Left ventricle myocardium superior (tissue), 1 donor: ENCODE measurements around the gene MTPN. TPM values are rescaled to one million over a fixed set of nuclear protein-coding genes. Genes with fewer than 3 reads are reported as not detected.

Experiments
- ATAC-seq: fragments of 200-7000 bp; cut with Tn5 transposase; one replicate; pipeline ENCODE4 v1.9.1; 2020; ENCODE audit warnings: mild to moderate bottlenecking, moderate library complexity
- DNase-seq: peaks from one replicate; pipeline ENCODE4 v3.0.0-alpha.2; 2020
- intact Hi-C: fragments of 100-400 bp; cut with micrococcal nuclease; formaldehyde crosslinking; loops from one replicate; pipeline ENCODE4 v1.11.0; 2022
- total RNA-seq: library from RNA; stranded (reverse); fragmentation: NEBNext Ultra II Directional; extraction: Animal tissue kit (Norgen Biotek cat#: 25700); gene quantifications from one replicate; pipeline ENCODE4 v1.2.1, GENCODE V29; 2021
- donor health status: DM: no; HTN: yes; CAD: no; lungs with severe emphysema.

Gene MTPN
- total RNA-seq, 1 donor from 2014 or later: 75.2 TPM

DNA sequence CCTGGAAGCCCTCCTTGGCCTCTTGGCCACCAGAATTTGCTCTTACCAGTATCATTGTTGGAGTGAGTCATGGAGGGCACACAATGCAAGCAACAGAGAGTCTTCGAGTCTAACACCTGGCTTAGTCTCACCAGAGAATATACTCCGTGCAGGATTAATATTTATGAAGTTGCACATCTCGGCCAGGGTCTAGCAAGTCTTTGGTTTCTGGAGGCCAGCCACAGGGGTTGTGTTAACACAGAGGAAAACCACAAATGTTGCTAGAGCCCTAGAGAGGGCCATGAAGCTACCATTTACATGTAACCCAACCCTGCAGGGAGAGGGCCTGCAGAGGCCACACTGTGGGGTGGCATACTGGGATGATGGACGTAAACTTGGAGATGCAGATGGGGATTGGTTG lies 71.8 kb downstream of the MTPN start:
- intact Hi-C loops: no loop called here
- ATAC-seq (no peak), DNase-seq (no peak)

GRCh38 chr7:135904282-135904681 lies 72.9 kb downstream of the MTPN start:
- intact Hi-C loops: no loop called here
- DNase-seq (no peak), ATAC-seq (no peak)

- intact Hi-C loops: no loop called here
- ATAC-seq: peak; percentile 52
- no peak for DNase-seq
Observed at GRCh38 chr7:135901585-135902540, 75.3 kb downstream of the MTPN start.

DNA sequence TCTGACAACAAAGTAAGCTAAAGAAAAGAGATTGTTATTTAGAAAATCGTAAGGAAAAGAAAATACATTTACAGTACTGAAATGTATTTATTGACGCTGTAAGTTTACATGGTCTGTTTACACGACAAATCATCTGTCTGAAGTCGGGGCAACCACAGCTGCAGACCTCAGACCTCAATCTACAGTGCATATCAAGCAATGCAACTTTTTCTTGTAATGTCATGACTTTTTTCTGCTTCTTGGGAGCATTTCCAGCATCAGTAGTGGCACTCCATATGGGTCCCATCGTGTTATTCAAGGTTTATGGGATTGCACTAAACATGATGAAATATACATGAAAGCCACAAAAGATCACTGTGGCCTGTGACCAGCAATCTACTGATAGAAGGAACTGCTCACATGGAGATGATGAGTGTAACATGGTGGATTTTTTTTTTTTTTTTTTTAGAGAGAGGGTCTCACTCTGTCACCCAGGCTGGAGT lies 77.1 kb downstream of the MTPN start:
- DNase-seq: no peak
- intact Hi-C loops: no loop called here

GRCh38 chr7:135899458-135900064 lies 77.6 kb downstream of the MTPN start:
- ATAC-seq: no peak
- intact Hi-C loops: no loop called here
- DNase-seq: no peak

More for the DNA sequence above, 77.1 kb downstream of the MTPN start:
- no peak for ATAC-seq

DNA sequence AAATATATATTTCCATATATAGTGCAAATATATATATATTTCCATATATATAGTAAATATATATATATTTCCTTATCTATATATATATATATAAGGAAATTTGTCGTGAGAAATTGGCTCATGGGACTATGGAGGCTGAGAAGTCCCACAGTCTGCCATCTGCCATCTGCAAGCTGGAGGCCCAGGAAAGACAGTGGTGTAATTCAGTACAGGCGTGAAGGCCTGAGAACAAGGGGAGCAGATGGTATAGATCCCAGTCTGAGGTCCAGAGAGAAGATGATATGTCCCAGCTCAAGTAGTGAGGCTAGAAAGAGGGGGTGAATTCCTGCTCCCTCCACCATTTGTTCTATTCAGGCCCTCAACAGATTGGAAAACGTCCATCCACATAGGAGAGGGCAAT lies 78.9 kb downstream of the MTPN start:
- no peak for ATAC-seq
- DNase-seq: no peak
- intact Hi-C loops: no loop called here

GRCh38 chr7:135894816-135895215 lies 82.3 kb downstream of the MTPN start:
- intact Hi-C loops: no loop called here
- ATAC-seq (peak; percentile 33), DNase-seq (no peak)

GRCh38 chr7:135889823-135890222 lies 87.3 kb downstream of the MTPN start:
- intact Hi-C loops: no loop called here
- no peak for DNase-seq
- ATAC-seq: no peak

DNA sequence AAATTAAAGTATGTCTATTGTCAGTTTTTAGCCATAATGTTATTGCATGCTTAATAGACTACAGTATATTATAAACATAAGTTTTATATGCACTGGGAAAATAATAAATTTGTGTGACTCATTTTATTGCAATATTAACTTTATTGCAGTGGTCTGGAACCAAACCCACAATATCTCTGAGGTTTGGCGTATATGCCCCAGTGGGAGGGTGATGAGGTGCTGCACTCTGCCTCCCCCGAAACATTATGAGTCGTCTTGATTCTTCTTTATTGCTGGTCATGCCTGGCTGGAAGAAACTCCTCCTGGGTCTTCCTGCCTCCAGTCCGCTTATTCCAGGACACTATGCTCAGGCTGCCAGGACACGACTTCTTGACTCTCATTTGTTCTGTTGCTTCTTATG lies 88.4 kb downstream of the MTPN start:
- no peak for DNase-seq
- ATAC-seq: no peak
- intact Hi-C loops: no loop called here

DNA sequence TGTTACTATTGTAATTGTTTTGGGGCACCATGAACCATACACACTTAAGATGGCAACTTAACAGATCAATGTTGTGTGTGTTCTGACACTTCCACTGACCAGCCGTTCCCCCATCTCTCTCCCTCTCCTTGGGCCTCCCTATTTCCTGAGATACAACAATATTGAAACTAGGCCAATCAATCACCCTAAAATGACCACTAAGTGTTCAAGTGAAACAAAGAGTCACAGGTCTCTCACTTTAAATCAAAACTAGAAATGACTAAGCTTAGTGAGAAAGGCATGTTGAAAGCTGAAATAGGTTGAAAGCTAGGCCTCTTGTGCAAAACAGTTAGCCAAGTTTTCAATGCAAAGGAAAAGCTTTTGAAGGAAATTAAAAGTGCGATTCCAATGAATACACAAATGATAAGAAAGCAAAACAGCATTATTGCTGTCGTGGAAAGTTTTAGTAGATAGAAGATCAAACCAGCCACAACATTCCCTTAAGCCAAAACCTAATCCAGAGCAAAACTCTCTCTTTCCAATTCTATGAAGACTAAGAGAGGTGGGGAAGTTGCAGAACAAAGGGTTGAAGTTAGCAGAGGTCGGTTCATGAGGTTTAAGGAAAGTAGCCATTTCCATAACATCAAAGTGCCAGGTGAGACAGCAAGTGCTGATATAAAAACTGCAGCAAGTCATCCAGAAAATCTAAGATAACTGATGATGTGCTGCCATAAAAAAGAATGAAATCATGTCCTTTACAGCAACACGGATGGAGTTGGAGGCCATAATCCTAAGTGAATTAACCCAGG lies 90.6 kb downstream of the MTPN start:
- DNase-seq (no peak), ATAC-seq (no peak)
- intact Hi-C loops: no loop called here

DNA sequence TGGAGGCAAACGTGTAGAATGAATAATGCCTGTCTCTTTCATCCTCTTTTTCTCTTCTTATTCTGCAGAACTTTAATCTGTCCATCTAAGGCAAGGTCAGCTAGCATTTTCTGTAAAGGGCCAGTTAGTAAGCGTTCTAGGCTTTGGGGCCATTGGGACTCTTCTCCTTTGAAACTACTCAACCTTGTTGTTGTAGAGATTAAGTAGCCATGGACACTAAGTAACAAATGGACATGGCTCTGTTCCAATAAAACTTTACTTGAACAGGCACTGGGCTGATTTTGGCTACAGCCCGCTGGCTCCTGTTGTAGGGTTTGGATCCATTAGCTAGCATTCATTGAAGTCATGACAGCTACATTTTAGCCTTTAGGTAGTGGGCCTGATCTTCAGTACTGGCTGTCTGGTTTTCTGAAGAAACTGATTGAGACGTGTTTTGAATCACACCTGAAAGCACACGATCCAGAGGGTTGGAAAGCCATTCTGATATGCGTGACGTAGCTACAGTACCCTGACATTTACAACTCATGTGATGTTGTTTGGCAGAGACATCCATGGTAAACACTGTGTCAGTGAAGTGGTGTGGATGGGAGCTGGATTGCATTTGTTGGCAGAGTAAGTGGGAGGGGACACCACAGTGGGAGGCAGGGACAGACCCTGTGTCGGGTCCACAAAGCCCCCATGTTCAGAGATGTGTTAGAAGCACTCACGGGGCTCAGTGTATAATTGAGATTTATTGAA lies 92.5 kb downstream of the MTPN start:
- ATAC-seq (peak; percentile 90), DNase-seq (no peak)
- intact Hi-C loops: no loop called here

DNA sequence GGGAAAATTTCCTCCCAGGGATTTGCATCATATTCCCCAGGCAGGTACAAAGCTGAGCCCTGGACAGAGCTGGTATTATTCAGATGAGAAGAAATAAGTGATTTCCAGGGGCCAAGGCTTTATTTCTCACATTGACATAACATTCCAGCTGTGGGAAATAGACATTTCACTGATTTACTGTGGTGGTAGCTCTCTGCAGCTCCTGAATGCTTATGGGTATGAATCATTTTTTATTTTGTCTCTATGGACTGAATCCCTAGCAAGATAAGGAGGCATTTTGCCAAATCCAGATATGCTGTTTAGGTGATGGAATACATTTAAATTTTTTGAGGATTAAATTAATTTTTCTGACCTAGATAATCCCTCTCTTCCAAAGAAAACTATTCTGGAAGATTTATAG lies 97.9 kb downstream of the MTPN start:
- intact Hi-C loops: no loop called here
- no peak for DNase-seq
- ATAC-seq: no peak

DNA sequence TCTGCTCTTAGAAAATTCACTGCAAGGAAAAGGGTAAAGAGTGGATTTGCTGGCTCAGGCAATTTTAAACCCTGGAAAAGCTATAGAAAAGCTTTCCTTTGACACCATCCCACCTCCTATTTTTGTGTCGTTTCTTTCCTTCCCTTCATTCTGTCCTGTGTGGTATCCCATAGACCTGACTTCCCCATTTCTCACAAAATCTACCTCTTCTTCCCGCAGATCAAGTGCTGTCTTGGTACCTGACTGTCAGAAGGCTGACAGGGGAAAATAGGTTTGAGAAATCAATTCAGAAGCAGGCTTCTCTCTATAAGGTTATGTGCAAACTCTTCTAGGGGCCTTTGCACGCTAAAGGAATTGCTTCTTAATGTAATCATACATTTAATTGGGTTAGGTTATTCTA lies 98.9 kb downstream of the MTPN start:
- intact Hi-C loops: no loop called here
- ATAC-seq (no peak), DNase-seq (no peak)

- intact Hi-C loops: no loop called here
- no peak for ATAC-seq
Observed at GRCh38 chr7:135877805-135878204, 99.4 kb downstream of the MTPN start.

More at GRCh38 chr7:135877805-135878204, 99.4 kb downstream of the MTPN start:
- no peak for DNase-seq

Other genes with a start within 250 kb of the MTPN start
- gene SLC13A4, start 249.2 kb downstream of the MTPN start, total RNA-seq: 0.15 TPM
- gene FAM180A, start 228.5 kb downstream of the MTPN start, total RNA-seq: 11.4 TPM